Measurements from ENCODE around the gene MEF2A.

DNA sequence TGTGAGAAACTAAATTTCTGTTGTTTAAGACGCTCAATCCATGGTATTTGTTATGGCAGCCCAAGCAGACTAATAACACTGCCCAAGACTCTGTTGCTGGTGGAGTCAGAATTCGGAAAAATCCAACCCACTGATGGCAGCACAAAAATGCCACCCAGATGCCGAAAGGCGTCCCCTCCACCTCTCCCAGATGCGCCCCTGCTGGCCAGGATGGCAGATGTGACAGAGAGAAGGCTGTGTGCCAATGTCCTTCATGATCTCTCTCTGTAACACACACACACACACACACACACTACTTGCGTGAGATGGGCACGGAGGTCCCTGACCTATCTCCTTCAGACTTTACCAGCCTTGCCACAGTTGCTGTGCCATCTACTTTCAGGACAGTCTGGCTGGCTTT, 178.4 kb downstream of the MEF2A start:
- TF ChIP-seq, protein P1, sequence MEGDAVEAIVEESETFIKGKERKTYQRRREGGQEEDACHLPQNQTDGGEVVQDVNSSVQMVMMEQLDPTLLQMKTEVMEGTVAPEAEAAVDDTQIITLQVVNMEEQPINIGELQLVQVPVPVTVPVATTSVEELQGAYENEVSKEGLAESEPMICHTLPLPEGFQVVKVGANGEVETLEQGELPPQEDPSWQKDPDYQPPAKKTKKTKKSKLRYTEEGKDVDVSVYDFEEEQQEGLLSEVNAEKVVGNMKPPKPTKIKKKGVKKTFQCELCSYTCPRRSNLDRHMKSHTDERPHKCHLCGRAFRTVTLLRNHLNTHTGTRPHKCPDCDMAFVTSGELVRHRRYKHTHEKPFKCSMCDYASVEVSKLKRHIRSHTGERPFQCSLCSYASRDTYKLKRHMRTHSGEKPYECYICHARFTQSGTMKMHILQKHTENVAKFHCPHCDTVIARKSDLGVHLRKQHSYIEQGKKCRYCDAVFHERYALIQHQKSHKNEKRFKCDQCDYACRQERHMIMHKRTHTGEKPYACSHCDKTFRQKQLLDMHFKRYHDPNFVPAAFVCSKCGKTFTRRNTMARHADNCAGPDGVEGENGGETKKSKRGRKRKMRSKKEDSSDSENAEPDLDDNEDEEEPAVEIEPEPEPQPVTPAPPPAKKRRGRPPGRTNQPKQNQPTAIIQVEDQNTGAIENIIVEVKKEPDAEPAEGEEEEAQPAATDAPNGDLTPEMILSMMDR (IDR thresholded peaks at IDR 0.05) = no peak
- TF ChIP-seq POLR2A (IDR thresholded peaks at IDR 0.05) = no peak

Data from lower leg skin (tissue), 3 donors.